B cell (primary cell): ENCODE results near the gene RAI14.

ENCODE experiments used
- CTCF ChIP-seq: fragments of 200-600 bp; IDR thresholded peaks from one replicate; pipeline ENCODE4 v1.8.0; 2022; ENCODE audit warnings: antibody characterized with exemption, mild to moderate bottlenecking
- EZH2 ChIP-seq: IDR thresholded peaks from 2 replicates; pipeline ENCODE4 v1.6.1; 2012; ENCODE audit warnings: borderline replicate concordance, low read depth, mild to moderate bottlenecking, moderate library complexity, low read length; ENCODE audit not compliant: insufficient read depth, poor library complexity, severe bottlenecking

GRCh38 chr5:34653708-34654107, 2.4 kb upstream of the RAI14 start:
- TF ChIP-seq CTCF: no peak
- TF ChIP-seq EZH2: no peak
